GM12875 (cell line): ENCODE results near the gene C2CD2.
A peak's percentile ranks its signal among the peaks of the same experiment; 100 is the strongest.
"Not testable (repeated sequence)": the region's sequence is repeated elsewhere in the genome, so short reads cannot be mapped to it uniquely, and the experiment has no call there.

Experiments
- H3K4me3 ChIP-seq: one replicate; pipeline ENCODE4 v1.5.1; 2011; ENCODE audit warnings: low read depth, low read length, control low read depth
- TF ChIP-seq, protein P1 (sequence below): IDR thresholded peaks from 2 replicates; pipeline ENCODE4 v1.5.1; 2011; ENCODE audit warnings: low read depth, mild to moderate bottlenecking, control low read depth, inconsistent platforms, low read length, moderate library complexity, borderline replicate concordance; ENCODE audit not compliant: insufficient read depth

Gene C2CD2

DNA sequence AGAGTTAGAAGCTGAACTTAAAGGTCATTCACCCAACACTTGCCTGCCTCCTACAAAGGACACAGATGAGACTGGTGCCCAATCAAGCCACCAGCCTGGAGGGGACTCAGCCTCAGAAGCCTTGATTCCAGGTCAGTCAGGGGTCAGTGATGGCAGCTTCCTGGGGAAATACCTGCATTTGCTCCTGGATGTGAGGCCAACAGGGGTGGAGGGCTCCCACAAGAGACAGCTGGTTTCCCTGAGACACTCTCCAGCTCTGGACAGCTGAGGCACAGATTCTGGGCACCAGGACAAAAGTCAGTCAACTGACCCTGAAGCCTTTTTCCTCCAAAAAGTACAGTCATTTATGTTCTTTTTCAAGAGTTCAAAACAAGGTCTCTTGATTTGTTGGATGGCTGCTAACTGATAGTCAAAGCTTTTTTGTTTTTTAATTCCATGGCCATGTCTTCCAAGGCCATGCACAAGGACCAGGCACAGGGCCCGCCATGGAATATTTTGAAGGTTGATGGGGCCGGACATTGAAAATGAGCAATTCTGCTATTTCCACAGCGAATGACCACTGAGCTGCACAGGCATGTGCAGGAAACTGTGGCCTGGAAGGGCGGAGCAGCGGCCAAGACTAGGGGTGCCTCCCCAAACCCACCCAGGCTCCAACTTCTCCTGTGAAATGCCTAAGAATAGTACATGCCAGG, 1.8 kb downstream of the C2CD2 start:
- peak overlapping the region; percentile 70 for H3K4me3 ChIP-seq
- TF ChIP-seq, protein P1, sequence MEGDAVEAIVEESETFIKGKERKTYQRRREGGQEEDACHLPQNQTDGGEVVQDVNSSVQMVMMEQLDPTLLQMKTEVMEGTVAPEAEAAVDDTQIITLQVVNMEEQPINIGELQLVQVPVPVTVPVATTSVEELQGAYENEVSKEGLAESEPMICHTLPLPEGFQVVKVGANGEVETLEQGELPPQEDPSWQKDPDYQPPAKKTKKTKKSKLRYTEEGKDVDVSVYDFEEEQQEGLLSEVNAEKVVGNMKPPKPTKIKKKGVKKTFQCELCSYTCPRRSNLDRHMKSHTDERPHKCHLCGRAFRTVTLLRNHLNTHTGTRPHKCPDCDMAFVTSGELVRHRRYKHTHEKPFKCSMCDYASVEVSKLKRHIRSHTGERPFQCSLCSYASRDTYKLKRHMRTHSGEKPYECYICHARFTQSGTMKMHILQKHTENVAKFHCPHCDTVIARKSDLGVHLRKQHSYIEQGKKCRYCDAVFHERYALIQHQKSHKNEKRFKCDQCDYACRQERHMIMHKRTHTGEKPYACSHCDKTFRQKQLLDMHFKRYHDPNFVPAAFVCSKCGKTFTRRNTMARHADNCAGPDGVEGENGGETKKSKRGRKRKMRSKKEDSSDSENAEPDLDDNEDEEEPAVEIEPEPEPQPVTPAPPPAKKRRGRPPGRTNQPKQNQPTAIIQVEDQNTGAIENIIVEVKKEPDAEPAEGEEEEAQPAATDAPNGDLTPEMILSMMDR = no peak

DNA sequence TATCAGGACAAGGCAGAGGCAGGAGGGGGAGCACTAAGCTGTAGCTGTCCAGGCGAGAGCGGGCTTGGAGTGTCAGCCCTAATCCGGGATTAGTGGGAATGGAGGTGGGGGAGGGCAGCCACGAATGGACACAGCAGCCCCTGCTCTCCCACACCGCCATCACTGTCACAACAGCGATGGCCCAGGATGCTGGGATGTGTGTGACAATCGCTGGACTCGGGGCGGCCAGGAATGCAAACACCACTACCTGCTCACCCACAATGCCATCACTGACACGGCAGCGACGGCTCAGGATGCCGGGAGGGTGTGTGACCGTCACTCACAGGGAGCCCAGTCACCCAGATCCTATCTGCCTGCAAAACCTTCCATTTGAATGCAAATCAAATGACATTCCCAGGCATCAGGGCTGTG, 2.9 kb downstream of the C2CD2 start:
- TF ChIP-seq, protein P1 = no peak
- H3K4me3 ChIP-seq = no peak overlapping the region

DNA sequence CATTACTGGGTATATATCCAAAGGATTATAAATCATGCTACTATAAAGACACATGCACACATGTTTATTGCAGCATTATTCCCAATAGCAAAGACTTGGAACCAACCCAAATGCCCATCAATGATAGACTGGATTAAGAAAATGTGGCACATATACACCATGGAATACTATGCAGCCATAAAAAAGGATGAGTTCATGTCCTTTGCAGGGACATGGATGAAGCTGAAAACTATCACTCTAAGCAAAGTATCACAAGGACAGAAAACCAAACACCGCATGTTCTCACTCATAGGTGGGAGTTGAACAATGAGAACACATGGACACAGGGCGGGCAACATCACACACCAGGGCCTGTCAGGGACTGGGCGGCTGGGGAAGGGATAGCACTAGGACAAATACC, 4.2 kb downstream of the C2CD2 start:
- not testable (repeated sequence) for H3K4me3 ChIP-seq

DNA sequence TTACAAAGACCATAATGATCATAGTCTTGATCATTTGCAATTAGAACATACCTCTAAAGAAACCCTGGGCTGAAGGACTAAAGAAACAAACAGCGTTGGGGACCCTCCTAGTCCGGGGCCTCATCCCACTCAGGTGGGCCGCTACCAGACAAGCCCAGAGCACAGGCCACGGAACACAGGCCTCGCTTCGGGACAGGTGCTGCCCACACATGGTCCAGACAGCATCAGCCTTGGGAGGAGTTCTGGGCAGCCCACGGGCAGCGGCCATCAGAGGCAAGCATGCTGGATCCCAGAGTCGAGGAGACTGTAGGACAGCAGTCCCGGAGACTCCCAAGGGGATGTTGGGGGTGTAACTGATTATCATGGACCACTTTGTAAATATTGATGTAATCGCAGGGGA, 4.9 kb downstream of the C2CD2 start:
- TF ChIP-seq, protein P1 = no peak
- no peak overlapping the region for H3K4me3 ChIP-seq

DNA sequence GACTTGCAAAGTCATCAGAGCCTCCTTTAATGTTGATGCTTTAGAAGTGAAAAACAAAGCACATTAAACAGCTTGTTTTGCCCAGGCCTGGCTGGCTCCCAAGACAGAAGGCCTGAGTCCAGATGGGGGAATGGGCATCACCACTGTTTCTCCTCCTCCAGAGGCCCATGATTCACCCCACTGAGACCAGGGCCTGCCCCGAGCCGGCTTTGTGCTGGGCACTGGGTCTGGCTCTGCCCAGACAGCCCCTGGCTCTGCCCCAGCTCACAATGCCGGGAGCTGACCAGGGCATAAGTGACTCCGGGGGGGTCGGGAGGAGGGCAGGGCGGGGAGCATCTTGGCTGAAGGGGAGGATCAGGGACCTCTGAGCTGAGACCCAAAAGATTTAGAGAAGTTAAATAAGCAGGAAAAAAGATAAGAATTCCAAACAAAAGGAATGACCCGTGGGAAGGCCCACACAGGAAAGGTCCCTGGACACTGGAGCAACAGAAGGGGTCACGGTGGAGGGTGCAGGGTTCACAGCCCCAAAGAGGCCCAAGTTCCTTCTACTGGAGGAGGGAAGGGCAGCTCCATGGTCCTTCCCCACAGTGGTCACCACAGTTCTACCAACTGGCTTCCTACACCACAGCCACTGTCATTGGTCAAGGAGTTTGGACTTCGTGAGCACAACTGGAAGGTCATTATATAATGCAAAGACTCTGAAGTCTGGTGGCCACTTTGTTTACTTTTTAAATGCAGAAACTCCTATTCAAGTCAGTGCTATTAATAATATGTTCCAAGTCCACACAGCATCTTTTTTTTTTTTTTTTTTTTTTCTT, 5.5 kb downstream of the C2CD2 start:
- no peak overlapping the region for H3K4me3 ChIP-seq

DNA sequence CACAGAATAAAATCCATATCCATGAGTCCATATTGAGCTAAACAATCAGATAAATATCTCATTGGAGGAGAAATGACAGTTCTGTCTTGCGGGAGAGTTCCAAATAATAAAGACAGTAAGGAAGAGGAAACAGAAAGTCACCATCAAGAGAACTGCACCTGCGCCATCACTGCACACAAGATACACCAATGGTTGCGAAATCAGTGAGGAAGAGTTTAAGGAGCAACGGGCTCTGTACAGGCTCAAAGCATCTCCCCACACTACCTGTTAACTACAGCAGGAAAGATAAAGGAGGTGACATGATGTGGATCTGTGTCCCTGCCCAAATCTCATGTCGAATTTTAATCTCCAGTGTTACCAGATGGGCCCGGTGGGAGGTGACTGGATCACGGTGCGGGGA, 7.8 kb downstream of the C2CD2 start:
- TF ChIP-seq, protein P1 = no peak
- no peak overlapping the region for H3K4me3 ChIP-seq

More for the DNA sequence above, 5.5 kb downstream of the C2CD2 start:
- TF ChIP-seq, protein P1 = no peak

DNA sequence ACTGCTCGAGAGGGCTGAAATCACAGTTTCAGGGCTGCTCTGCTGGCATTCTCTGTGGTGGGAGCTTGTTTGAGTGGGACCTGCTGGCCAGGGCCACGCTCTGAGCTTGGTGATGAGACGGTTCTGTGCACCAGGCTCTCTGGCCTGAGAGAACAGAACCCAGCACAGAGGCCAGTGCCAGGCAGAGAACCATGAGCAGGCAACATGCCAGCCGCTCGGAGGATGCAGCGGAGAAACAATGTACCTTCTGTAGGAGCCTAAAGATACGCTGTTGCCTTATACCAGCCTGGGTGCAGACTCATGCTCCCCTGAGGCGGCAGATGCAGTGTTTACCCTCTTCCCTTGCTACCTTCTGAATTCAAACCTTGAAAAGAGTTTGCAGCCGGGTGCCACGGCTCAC, 10.0 kb downstream of the C2CD2 start:
- no peak overlapping the region for H3K4me3 ChIP-seq
- TF ChIP-seq, protein P1 = no peak
